Activated naive CD8-positive, alpha-beta T cell treated with anti-CD3 and anti-CD28 coated beads, Interleukin-2, amount 10 ng/mL, durations not matched to agents 7 days and 5 days (primary cell): Measurements from ENCODE around the gene FOLR1. TPM values are rescaled to one million over a fixed set of nuclear protein-coding genes. Genes with fewer than 3 reads are reported as not detected.

ENCODE experiments used
- ATAC-seq: fragments of 150-1000 bp; cut with Tn5 transposase; one replicate; pipeline ENCODE4 v1.10.0; 2021; ENCODE audit warnings: low read depth, moderate library complexity
- POLR2A ChIA-PET: fragments of 350-600 bp; sonication (Branson Sonifier 250); formaldehyde crosslinking; loops from one replicate; lab custom pipeline; 2021; ENCODE audit warnings: antibody characterized with exemption; lab: Charles Lee
- DNase-seq: peaks from one replicate; pipeline ENCODE4 v3.0.0; 2021
- H3K27ac Mint-ChIP-seq: one replicate; pipeline ENCODE4 v1.8.0; 2022; ENCODE audit warnings: mild to moderate bottlenecking, mixed read lengths
- H3K27me3 Mint-ChIP-seq: one replicate; pipeline ENCODE4 v1.8.0; 2022; ENCODE audit warnings: mild to moderate bottlenecking, moderate library complexity, mixed read lengths
- H3K36me3 Mint-ChIP-seq: one replicate; pipeline ENCODE4 v1.8.0; 2021; ENCODE audit warnings: mild to moderate bottlenecking, mixed read lengths
- H3K4me1 Mint-ChIP-seq: one replicate; pipeline ENCODE4 v1.8.0; 2021; ENCODE audit warnings: mixed read lengths
- H3K4me3 Mint-ChIP-seq: one replicate; pipeline ENCODE4 v1.8.0; 2022; ENCODE audit warnings: mild to moderate bottlenecking, moderate library complexity, mixed read lengths
- H3K9me3 Mint-ChIP-seq: one replicate; pipeline ENCODE4 v1.8.0; 2021; ENCODE audit warnings: mixed read lengths
- total RNA-seq, 2 experiments: library from RNA; stranded (reverse); gene quantifications; one replicate each; pipeline ENCODE4 v1.2.3, GENCODE V29; 2021

The FOLR1 gene
- total RNA-seq, 2 experiments from 2014 or later: not detected

- Mint-ChIP-seq H3K27ac (no peak overlapping the region), H3K4me1 (peaks cover 17% of the 10 kb centered on the region), H3K9me3 (no peaks in the 10 kb centered on the region), H3K4me3 (no peak overlapping the region), H3K27me3 (peaks cover 39% of the 10 kb centered on the region), H3K36me3 (peaks cover 10% of the 10 kb centered on the region)
- DNase-seq (peak; percentile 59), ATAC-seq (no peak)
- POLR2A ChIA-PET: interaction anchor here (0.6 to 1.6 kb wide), 2 partner anchors 15 to 21 kb away, joined by 3 to 6 read pairs; no protein-coding TSS in a partner anchor
Observed at GRCh38 chr11:72238040-72238450, 46.1 kb downstream of the FOLR1 start.

DNA sequence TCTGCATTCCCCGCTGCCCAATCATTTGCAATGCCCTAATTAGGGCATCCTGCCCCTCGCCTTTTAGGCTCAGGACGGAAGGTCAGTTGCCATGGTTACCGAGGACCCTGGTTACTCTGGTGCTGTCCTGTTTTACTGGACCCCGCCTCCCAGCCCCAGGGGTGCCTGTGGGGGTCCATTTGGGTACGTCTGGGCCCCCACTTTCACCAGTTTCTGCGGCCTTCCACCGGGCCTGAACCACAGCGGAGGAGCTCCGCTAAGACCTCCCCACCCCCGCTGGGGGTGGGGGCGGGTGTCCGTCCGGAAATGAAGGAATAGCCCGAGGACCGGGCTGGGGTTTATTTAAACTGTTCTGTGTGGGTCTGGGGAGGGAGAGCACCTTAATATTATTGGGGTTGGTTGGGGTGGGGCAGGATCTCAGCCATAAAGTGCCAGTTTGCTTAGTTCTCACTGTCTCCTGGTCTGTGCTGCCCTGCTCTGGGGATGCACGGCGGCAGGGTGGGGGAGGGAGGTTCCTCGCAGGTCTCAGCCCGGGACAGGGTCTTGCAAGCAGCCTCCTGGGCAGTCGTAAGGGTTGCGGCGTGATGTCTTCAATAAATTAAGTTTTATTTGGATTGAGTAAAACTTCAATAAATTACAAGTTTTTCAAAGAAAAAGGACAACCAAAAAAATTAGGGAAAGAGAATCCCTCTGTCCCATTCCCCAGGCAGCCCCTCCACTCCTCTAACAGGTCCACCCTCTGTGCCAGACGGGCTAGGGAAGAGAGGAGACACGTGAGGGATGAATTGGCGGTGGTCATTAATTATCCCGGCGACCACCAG, 46.8 kb downstream of the FOLR1 start:
- H3K4me1 Mint-ChIP-seq: peaks cover 18% of the 10 kb centered on the region

GRCh38 chr11:72239313-72239848, 47.4 kb downstream of the FOLR1 start:
- H3K4me1 Mint-ChIP-seq: peaks cover 18% of the 10 kb centered on the region
- POLR2A ChIA-PET: interaction anchor here (0.8 kb wide), 1 partner anchor 14 kb away, joined by 3 read pairs; no protein-coding TSS in a partner anchor
- H3K36me3 Mint-ChIP-seq: peaks cover 11% of the 10 kb centered on the region
- no peak overlapping the region for H3K27ac Mint-ChIP-seq
- H3K27me3 Mint-ChIP-seq: peaks cover 45% of the 10 kb centered on the region
- H3K9me3 Mint-ChIP-seq: peaks cover 1% of the 10 kb centered on the region
- DNase-seq: no peak
- peak overlapping the region; percentile 67 for H3K4me3 Mint-ChIP-seq
- peak; percentile 29 for ATAC-seq

More for the DNA sequence above, 46.8 kb downstream of the FOLR1 start:
- Mint-ChIP-seq H3K4me3 (no peak overlapping the region), H3K27ac (no peak overlapping the region), H3K36me3 (peaks cover 11% of the 10 kb centered on the region), H3K27me3 (peaks cover 45% of the 10 kb centered on the region), H3K9me3 (peaks cover 1% of the 10 kb centered on the region)
- POLR2A ChIA-PET: interaction anchor here (0.6 to 1.6 kb wide), 2 partner anchors 15 to 21 kb away, joined by 3 to 6 read pairs; no protein-coding TSS in a partner anchor
- DNase-seq (peak; percentile 24), ATAC-seq (no peak)

DNA sequence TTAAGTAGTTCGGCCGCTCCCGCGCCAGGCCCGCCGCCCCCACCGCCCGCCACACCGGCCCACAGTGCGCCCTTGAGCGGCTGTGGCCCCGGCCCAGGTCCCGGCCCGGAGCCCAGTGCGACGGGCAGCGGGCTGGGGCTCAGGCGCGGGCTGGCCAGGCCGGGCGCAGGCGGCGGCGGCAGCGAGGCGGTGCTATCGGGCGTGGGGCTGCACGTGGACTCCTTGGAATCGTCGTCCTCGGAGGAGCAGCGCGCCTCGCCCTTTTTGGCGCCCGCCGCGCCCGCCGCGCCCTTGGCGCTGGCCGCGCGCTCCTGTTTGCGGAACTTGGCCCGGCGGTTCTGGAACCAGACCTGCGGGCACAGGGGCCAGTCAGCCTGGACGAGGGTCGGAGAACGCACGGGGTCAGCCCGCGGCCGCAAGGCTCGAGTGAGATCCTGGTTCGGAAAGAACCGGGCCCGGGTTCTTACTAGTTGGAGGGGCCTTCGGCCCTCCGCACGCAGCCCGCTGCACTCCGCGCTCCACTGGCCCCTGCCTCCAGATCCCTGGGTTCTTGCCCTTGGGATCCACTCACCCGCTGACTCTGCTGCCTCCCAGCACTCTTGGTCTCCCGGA, 48.0 kb downstream of the FOLR1 start:
- peaks cover 18% of the 10 kb centered on the region for H3K4me1 Mint-ChIP-seq
- H3K27ac Mint-ChIP-seq: no peak overlapping the region
- peaks cover 11% of the 10 kb centered on the region for H3K36me3 Mint-ChIP-seq
- POLR2A ChIA-PET: interaction anchor here (0.8 to 1.0 kb wide), 2 partner anchors 14 to 17 kb away, joined by 3 to 5 read pairs; no protein-coding TSS in a partner anchor
- H3K4me3 Mint-ChIP-seq: peak overlapping the region; percentile 80
- DNase-seq (peak; percentile 49), ATAC-seq (peak; percentile 9)
- H3K27me3 Mint-ChIP-seq: peaks cover 45% of the 10 kb centered on the region
- peaks cover 1% of the 10 kb centered on the region for H3K9me3 Mint-ChIP-seq

GRCh38 chr11:72240461-72241290, 48.7 kb downstream of the FOLR1 start:
- peaks cover 45% of the 10 kb centered on the region for H3K27me3 Mint-ChIP-seq
- DNase-seq (peak; percentile 47), ATAC-seq (no peak)
- H3K36me3 Mint-ChIP-seq: peaks cover 11% of the 10 kb centered on the region
- H3K4me1 Mint-ChIP-seq: peaks cover 18% of the 10 kb centered on the region
- H3K4me3 Mint-ChIP-seq: peak overlapping the region; percentile 80
- H3K27ac Mint-ChIP-seq: no peak overlapping the region
- H3K9me3 Mint-ChIP-seq: peaks cover 1% of the 10 kb centered on the region
- POLR2A ChIA-PET: interaction anchor here (1.0 kb wide), 1 partner anchor 17 kb away, joined by 5 read pairs; no protein-coding TSS in a partner anchor

GRCh38 chr11:72241291-72241781, 49.4 kb downstream of the FOLR1 start:
- peaks cover 1% of the 10 kb centered on the region for H3K9me3 Mint-ChIP-seq
- H3K4me1 Mint-ChIP-seq: peaks cover 18% of the 10 kb centered on the region
- H3K27ac Mint-ChIP-seq: no peak overlapping the region
- peaks cover 45% of the 10 kb centered on the region for H3K27me3 Mint-ChIP-seq
- ATAC-seq: no peak
- POLR2A ChIA-PET: interaction anchor here (0.6 kb wide), 1 partner anchor 12 kb away, joined by 3 read pairs; no protein-coding TSS in a partner anchor
- no peak overlapping the region for H3K4me3 Mint-ChIP-seq
- no peak for DNase-seq
- H3K36me3 Mint-ChIP-seq: peaks cover 11% of the 10 kb centered on the region

DNA sequence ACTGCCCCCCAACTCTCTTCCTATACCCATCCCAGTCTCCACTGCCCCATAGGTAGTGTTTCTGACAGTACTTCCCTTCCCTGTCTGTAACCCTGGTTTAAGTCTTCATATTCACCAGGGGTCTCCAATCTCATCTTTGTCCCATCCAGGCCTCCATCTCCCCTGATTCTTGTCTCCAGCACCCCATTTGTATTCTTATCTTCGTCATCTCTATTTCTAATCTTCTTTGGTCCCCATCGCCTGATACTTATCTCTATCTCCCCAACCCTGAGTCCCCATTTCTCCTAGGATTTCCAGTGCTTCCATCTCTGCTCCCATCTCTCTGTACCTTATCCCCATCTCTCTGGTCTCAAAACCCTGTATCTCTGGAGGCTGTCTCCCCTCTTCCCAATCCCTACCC, 50.2 kb downstream of the FOLR1 start:
- H3K4me1 Mint-ChIP-seq: peaks cover 18% of the 10 kb centered on the region
- H3K4me3 Mint-ChIP-seq: no peak overlapping the region
- no peak overlapping the region for H3K27ac Mint-ChIP-seq
- DNase-seq (no peak), ATAC-seq (no peak)
- H3K36me3 Mint-ChIP-seq: peaks cover 11% of the 10 kb centered on the region
- peaks cover 1% of the 10 kb centered on the region for H3K9me3 Mint-ChIP-seq
- POLR2A ChIA-PET: no interaction called here
- H3K27me3 Mint-ChIP-seq: peaks cover 45% of the 10 kb centered on the region

DNA sequence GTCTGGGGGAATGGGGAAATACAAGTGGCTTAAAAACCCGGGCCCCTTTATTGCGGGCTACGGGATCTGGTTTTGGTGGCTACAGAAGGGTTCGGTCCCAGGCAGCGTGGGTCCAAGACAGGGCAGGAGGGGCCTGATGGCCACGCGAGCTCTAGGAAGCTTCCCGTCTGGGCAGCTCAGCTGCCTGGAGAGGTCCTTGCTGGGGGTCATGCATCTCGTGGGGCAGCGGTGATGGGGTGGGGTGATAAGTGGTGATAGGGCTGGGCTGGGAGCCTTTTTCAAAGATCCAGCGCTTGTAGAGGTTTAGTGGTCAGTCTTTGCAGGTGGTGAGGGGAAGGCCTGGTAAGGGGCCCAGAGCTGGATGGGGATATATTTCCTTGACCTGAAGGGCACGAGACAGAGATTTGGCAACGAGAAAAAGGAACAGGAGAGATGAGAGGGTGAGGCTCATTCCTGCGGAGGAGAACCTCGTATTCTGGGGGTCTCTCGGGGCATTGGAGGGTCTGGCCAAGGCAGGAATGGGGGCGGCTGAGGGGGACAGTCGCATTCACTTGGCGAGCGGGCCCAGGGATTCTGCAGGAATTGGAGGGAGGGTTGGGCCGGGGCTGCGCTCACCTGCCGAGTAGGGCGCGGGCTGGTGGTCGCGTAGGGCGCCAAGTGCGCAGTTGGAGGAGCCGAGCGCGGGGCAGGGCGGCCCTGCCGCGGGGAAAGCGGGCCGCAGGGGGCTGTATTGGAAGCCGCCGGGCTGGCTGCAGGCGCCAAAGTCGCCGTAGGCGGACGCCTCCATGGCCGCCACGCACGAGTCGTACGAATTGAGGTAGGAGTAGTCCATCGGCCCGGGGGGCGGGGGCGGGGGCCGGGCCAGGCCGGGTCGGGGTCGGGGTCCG, 51.5 kb downstream of the FOLR1 start:
- no peak overlapping the region for H3K27ac Mint-ChIP-seq
- peaks cover 11% of the 10 kb centered on the region for H3K36me3 Mint-ChIP-seq
- ATAC-seq (no peak), DNase-seq (peak; percentile 28)
- POLR2A ChIA-PET: no interaction called here
- H3K27me3 Mint-ChIP-seq: peaks cover 46% of the 10 kb centered on the region
- peaks cover 1% of the 10 kb centered on the region for H3K9me3 Mint-ChIP-seq
- H3K4me3 Mint-ChIP-seq: peak overlapping the region; percentile 50
- peaks cover 18% of the 10 kb centered on the region for H3K4me1 Mint-ChIP-seq

GRCh38 chr11:72244060-72244360, 52.1 kb downstream of the FOLR1 start, which contains the start of gene PHOX2A:
PHOX2A (minus strand) TSS chr11:72244176; CDS start chr11:72244004, 172 bp downstream.
- ATAC-seq: no peak

GRCh38 chr11:72244361-72245262, 52.7 kb downstream of the FOLR1 start:
- H3K4me3 Mint-ChIP-seq: no peak overlapping the region
- ATAC-seq (no peak), DNase-seq (no peak)
- H3K4me1 Mint-ChIP-seq: peaks cover 13% of the 10 kb centered on the region
- peaks cover 37% of the 10 kb centered on the region for H3K27me3 Mint-ChIP-seq
- POLR2A ChIA-PET: interaction anchor here (1.9 kb wide), 1 partner anchor 21 kb away, joined by 5 read pairs; no protein-coding TSS in a partner anchor
- no peak overlapping the region for H3K27ac Mint-ChIP-seq
- H3K36me3 Mint-ChIP-seq: peaks cover 7% of the 10 kb centered on the region
- H3K9me3 Mint-ChIP-seq: peaks cover 1% of the 10 kb centered on the region

More at GRCh38 chr11:72244060-72244360, 52.1 kb downstream of the FOLR1 start, which contains the start of gene PHOX2A:
- Mint-ChIP-seq H3K27me3 (peaks cover 43% of the 10 kb centered on the region), H3K4me3 (peak within 1 kb of the TSS; percentile 50), H3K36me3 (peaks cover 7% of the 10 kb centered on the region), H3K27ac (no peak within 1 kb of the TSS), H3K4me1 (peaks cover 16% of the 10 kb centered on the region), H3K9me3 (peaks cover 1% of the 10 kb centered on the region)
- POLR2A ChIA-PET: no interaction called here
- DNase-seq: peak; percentile 36

GRCh38 chr11:72245263-72245816, 53.4 kb downstream of the FOLR1 start:
- POLR2A ChIA-PET: interaction anchor here (1.9 kb wide), 1 partner anchor 22 kb away, joined by 5 read pairs; no protein-coding TSS in a partner anchor
- no peak for ATAC-seq
- Mint-ChIP-seq H3K27ac (no peak overlapping the region), H3K4me1 (peaks cover 12% of the 10 kb centered on the region), H3K36me3 (peaks cover 6% of the 10 kb centered on the region), H3K9me3 (peaks cover 1% of the 10 kb centered on the region), H3K4me3 (no peak overlapping the region), H3K27me3 (peaks cover 35% of the 10 kb centered on the region)
- no peak for DNase-seq
